A673 (cell line): ENCODE measurements around the gene LMAN1L. TPM values are rescaled to one million over a fixed set of nuclear protein-coding genes. Genes with fewer than 3 reads are reported as not detected.
A peak's percentile ranks its signal among the peaks of the same experiment; 100 is the strongest.

ENCODE experiments used
- BruUV-seq: library from RNA; stranded (reverse); fragments of 400-500 nt; replicated peaks from 2 replicates; lab custom pipeline; 2021; lab: Mats Ljungman, UMichigan
- CTCF ChIA-PET: fragments of 300-600 bp; sonication (Branson Sonifier 250); formaldehyde crosslinking; loops from one replicate; lab custom pipeline; 2022; ENCODE audit warnings: antibody characterized with exemption; lab: Charles Lee
- POLR2A ChIA-PET: fragments of 300-600 bp; sonication (Branson Sonifier 250); formaldehyde crosslinking; loops from one replicate; lab custom pipeline; 2022; ENCODE audit warnings: antibody characterized with exemption; ENCODE audit not compliant: low non-redundant PET; lab: Charles Lee
- DNase-seq: peaks from one replicate; pipeline ENCODE4 v3.0.0-alpha.2; 2015; ENCODE audit warnings: low spot score
- H3K27ac ChIP-seq: fragments of 200-600 bp; sonication (generic); 2 replicates; pipeline ENCODE4 v1.5.1; 2016; ENCODE audit warnings: mixed run types, low read depth, mild to moderate bottlenecking, mixed read lengths, antibody characterized with exemption, low read length; ENCODE audit not compliant: poor library complexity, severe bottlenecking
- H3K27me3 ChIP-seq: fragments of 200-600 bp; sonication (generic); replicated peaks from 2 replicates; pipeline ENCODE4 v1.6.1; 2017; ENCODE audit warnings: mixed run types, low read depth, mild to moderate bottlenecking, mixed read lengths, antibody characterized with exemption, low read length; ENCODE audit not compliant: insufficient read depth, poor library complexity
- H3K36me3 ChIP-seq: fragments of 200-600 bp; sonication (generic); 2 replicates; pipeline ENCODE4 v1.6.1; 2016; ENCODE audit warnings: mixed run types, mild to moderate bottlenecking, mixed read lengths, antibody characterized with exemption, low read length; ENCODE audit not compliant: insufficient read depth, poor library complexity, severe bottlenecking
- H3K4me1 ChIP-seq: fragments of 200-600 bp; sonication (generic); 2 replicates; pipeline ENCODE4 v1.6.1; 2017; ENCODE audit warnings: mixed run types, mild to moderate bottlenecking, mixed read lengths, antibody characterized with exemption, low read length; ENCODE audit not compliant: insufficient read depth, poor library complexity, severe bottlenecking
- H3K4me3 ChIP-seq: fragments of 200-600 bp; sonication (generic); 2 replicates; pipeline ENCODE4 v1.5.1; 2016; ENCODE audit warnings: low read depth, mixed run types, mild to moderate bottlenecking, mixed read lengths, low read length; ENCODE audit not compliant: poor library complexity, severe bottlenecking
- H3K9me3 ChIP-seq: fragments of 200-600 bp; sonication (generic); 2 replicates; pipeline ENCODE4 v1.6.1; 2016; ENCODE audit warnings: mixed run types, low read depth, mild to moderate bottlenecking, mixed read lengths, antibody characterized with exemption, low read length; ENCODE audit not compliant: poor library complexity, severe bottlenecking
- CTCF ChIP-seq: fragments of 300-800, 200-600 bp; sonication (generic); conservative IDR thresholded peaks from 2 replicates; pipeline ENCODE4 v1.5.1; 2017; ENCODE audit warnings: low read depth, mild to moderate bottlenecking, antibody characterized with exemption, low read length, moderate library complexity, mixed read lengths
- EZH2 ChIP-seq: fragments of 200-600 bp; sonication (generic); IDR thresholded peaks from 2 replicates; pipeline ENCODE4 v1.6.1; 2017; ENCODE audit warnings: borderline replicate concordance, low read depth, mild to moderate bottlenecking, mixed read lengths, antibody characterized with exemption, low read length; ENCODE audit not compliant: poor library complexity, severe bottlenecking
- intact Hi-C: fragments of 100-400 bp; cut with micrococcal nuclease; formaldehyde crosslinking; loops from one replicate; pipeline ENCODE4 v1.10.0; 2022; ENCODE audit not compliant: unreplicated experiment
- total RNA-seq: library from RNA; stranded (reverse); gene quantifications from 2 replicates; pipeline ENCODE4 v1.2.3, GENCODE V29; 2021

LMAN1L gene
- total RNA-seq, 1 experiment from 2014 or later: 0.80 TPM

- no TSS peak for BruUV-seq
- peaks cover 61% of the 10 kb centered on the region for H3K4me1 ChIP-seq
- H3K4me3 ChIP-seq: no peak overlapping the region
- no peaks in the 10 kb centered on the region for H3K27me3 ChIP-seq
- CTCF ChIA-PET: interaction anchor here (0.6 kb wide), 1 partner anchor 898 kb away, joined by 3 read pairs; no protein-coding TSS in a partner anchor
- intact Hi-C loops: no loop called here
- DNase-seq: no peak
- no peaks in the 10 kb centered on the region for H3K9me3 ChIP-seq
- peaks cover 8% of the 10 kb centered on the region for H3K36me3 ChIP-seq
- POLR2A ChIA-PET: interaction anchor here (0.6 kb wide), 1 partner anchor 1055 kb away, joined by 3 read pairs; no protein-coding TSS in a partner anchor
- no peak for TF ChIP-seq EZH2
- no peak for TF ChIP-seq CTCF
- H3K27ac ChIP-seq: peak overlapping the region; percentile 44
Observed at GRCh38 chr15:74788683-74789151, 23.9 kb upstream of the LMAN1L start.

DNA sequence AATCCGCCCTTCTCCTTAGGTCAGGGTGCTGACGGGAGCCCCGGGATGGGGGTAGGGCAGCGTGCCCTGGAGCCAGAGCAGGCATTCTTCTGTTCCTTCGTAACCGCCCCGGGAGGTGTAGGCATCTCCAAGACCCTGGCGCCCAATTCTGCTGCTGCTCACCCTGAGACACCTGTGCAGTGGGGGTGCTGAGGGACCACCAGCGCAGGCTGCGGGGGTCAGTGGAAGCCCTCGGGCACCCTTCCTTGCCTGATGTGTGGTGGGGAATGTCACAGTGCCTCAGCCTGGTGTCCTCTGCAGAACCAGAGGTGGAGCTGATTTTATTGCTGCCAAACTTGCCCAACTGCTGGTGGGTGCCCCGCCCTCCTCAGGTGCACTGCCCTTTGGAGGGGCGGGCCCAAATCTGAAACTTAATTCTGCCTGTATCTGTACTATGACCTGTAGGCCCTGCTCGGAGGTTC is 23.4 kb upstream of the LMAN1L start:
- no peak for DNase-seq
- intact Hi-C loops: no loop called here
- no peak for TF ChIP-seq CTCF
- TF ChIP-seq EZH2: no peak
- POLR2A ChIA-PET: no interaction called here
- H3K27ac ChIP-seq: no peak overlapping the region
- peaks cover 56% of the 10 kb centered on the region for H3K4me1 ChIP-seq
- no peak overlapping the region for H3K4me3 ChIP-seq
- H3K36me3 ChIP-seq: peaks cover 8% of the 10 kb centered on the region
- no peaks in the 10 kb centered on the region for H3K9me3 ChIP-seq
- CTCF ChIA-PET: no interaction called here
- no peaks in the 10 kb centered on the region for H3K27me3 ChIP-seq
- BruUV-seq: no TSS peak

DNA sequence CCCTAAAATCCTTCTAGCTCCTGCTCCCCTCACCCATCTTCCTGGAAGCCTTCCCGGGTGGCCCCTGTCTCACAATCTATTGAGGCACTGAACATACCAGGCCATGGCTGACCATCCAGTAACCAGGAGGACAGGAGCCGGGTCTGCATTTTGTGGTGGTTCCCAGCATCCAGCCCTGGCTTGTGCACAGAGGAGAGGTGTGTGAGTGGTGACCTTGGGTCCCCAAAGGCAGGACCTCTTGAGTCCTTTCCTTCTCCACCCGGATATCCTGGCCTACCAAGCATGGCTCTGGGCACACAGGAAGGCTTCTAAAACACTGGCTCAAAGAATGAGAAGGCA is 22.9 kb upstream of the LMAN1L start:
- BruUV-seq: no TSS peak
- no peak for TF ChIP-seq EZH2
- no peak for TF ChIP-seq CTCF
- peaks cover 52% of the 10 kb centered on the region for H3K4me1 ChIP-seq
- intact Hi-C loops: no loop called here
- ChIA-PET CTCF (no interaction called here), POLR2A (no interaction called here)
- no peaks in the 10 kb centered on the region for H3K27me3 ChIP-seq
- peaks cover 8% of the 10 kb centered on the region for H3K36me3 ChIP-seq
- DNase-seq: no peak
- no peak overlapping the region for H3K4me3 ChIP-seq
- no peaks in the 10 kb centered on the region for H3K9me3 ChIP-seq
- peak overlapping the region; percentile 42 for H3K27ac ChIP-seq
